Heart left ventricle (tissue), 13 donors: ENCODE data around the gene SLC40A1.

Experiments used
- CTCF ChIP-seq, 12 donors: fragments of 200-600 bp; sonication (generic) in 4 of 12; IDR thresholded peaks; one replicate each; pipeline versions ENCODE4 v1.5.0 to v1.8.0; 2018 to 2022; ENCODE audit warnings: antibody characterized with exemption in 12 of 12, mild to moderate bottlenecking in 5 of 12
- POLR2A ChIP-seq, 2 donors: fragments of 450-650 bp; IDR thresholded peaks; one replicate each; pipeline ENCODE4 v1.6.1; 2017; ENCODE audit warnings: antibody characterized with exemption in 2 of 2, mild to moderate bottlenecking in 2 of 2, moderate library complexity in 2 of 2
- donor health status: ischemic (EF 13 %, LVEDD 7.1; RV severe dilation, severe dysfunction).
- donor health status: DM: no; HTN: yes; CAD: no.
- donor health status: DM: no; HTN: no; CAD: no.
- donor health status: ischemic (EF 25% LVEDD 6.9; RV normal size, moderate dysfunction).
- donor health status: ischemic (EF 25% LVEDD 5.7; RV mildly dilated, moderate dysfunction).
- donor health status: ischemic (EF 35%, LVEDD 5.7; RV mildly dilated, moderate dysfunction).
- donor health status: nonischemic (EF 11% LVEDD 7.7; RV severe dilation, severe dysfunction).
- donor health status: DM: yes; HTN: yes; CAD: no.
- donor health status: PGD.
- donor health status: ischemic (EF 29% LVEDD 5.4; RV normal size, mild dysfunction).
- donor health status: nonischemic (EF 23%, LVEDD 6.1; RV moderate dilation, normal function).

GRCh38 chr2:189517847-189518535 lies 62.6 kb downstream of the SLC40A1 start:
- TF ChIP-seq CTCF (IDR thresholded peaks at IDR 0.05) (no peak), POLR2A (IDR thresholded peaks at IDR 0.05) (no peak)
